HG03460 (cell line): Measurements from ENCODE around the gene EPSTI1.

ENCODE experiments used
- ATAC-seq: cut with Tn5 transposase; IDR thresholded peaks from one replicate; pipeline ENCODE4 v1.9.1; 2021; ENCODE audit not compliant: unreplicated experiment

Gene EPSTI1

GRCh38 chr13:42991898-42992763, at the start of gene EPSTI1:
TSS of gene EPSTI1 (minus strand) at chr13:42992241. CDS start at chr13:42992165, 76 bp downstream.
- ATAC-seq = peak; percentile 78

- peak; percentile 62 for ATAC-seq
Measured at GRCh38 chr13:43041369-43041921, 49.4 kb upstream of the EPSTI1 start.

- peak; percentile 30 for ATAC-seq
Measured at GRCh38 chr13:43040581-43041368, 48.7 kb upstream of the EPSTI1 start.

GRCh38 chr13:43039966-43040365, 47.9 kb upstream of the EPSTI1 start:
- no peak for ATAC-seq

GRCh38 chr13:43036351-43037250, 44.6 kb upstream of the EPSTI1 start:
- ATAC-seq = no peak

GRCh38 chr13:43033038-43033437, 41.0 kb upstream of the EPSTI1 start:
- no peak for ATAC-seq

GRCh38 chr13:43031881-43032280, 39.8 kb upstream of the EPSTI1 start:
- no peak for ATAC-seq

- ATAC-seq = peak; percentile 75
Measured at GRCh38 chr13:43030548-43030947, 38.5 kb upstream of the EPSTI1 start.

GRCh38 chr13:43026262-43026661, 34.2 kb upstream of the EPSTI1 start:
- no peak for ATAC-seq

- peak; percentile 88 for ATAC-seq
Measured at GRCh38 chr13:43023289-43023963, 31.4 kb upstream of the EPSTI1 start, which contains the start of gene DNAJC15. TSS of gene DNAJC15 (plus strand) at chr13:43023586. CDS start at chr13:43023627, 41 bp downstream.

- no peak for ATAC-seq
Measured at GRCh38 chr13:43022934-43023288, 30.9 kb upstream of the EPSTI1 start.

- no peak for ATAC-seq
Measured at GRCh38 chr13:43021926-43022670, 30.1 kb upstream of the EPSTI1 start.

GRCh38 chr13:43020794-43021193, 28.8 kb upstream of the EPSTI1 start:
- no peak for ATAC-seq

GRCh38 chr13:43019811-43020210, 27.8 kb upstream of the EPSTI1 start:
- ATAC-seq = no peak

- no peak for ATAC-seq
Measured at GRCh38 chr13:43016226-43016625, 24.2 kb upstream of the EPSTI1 start.

GRCh38 chr13:43014162-43014561, 22.1 kb upstream of the EPSTI1 start:
- ATAC-seq = no peak

- no peak for ATAC-seq
Measured at GRCh38 chr13:43009506-43009905, 17.5 kb upstream of the EPSTI1 start.

GRCh38 chr13:43008596-43008995, 16.6 kb upstream of the EPSTI1 start:
- no peak for ATAC-seq

- no peak for ATAC-seq
Measured at GRCh38 chr13:43006893-43007631, 15.0 kb upstream of the EPSTI1 start.
